ENCODE data around the gene FOXM1.

The FOXM1 gene

DNA sequence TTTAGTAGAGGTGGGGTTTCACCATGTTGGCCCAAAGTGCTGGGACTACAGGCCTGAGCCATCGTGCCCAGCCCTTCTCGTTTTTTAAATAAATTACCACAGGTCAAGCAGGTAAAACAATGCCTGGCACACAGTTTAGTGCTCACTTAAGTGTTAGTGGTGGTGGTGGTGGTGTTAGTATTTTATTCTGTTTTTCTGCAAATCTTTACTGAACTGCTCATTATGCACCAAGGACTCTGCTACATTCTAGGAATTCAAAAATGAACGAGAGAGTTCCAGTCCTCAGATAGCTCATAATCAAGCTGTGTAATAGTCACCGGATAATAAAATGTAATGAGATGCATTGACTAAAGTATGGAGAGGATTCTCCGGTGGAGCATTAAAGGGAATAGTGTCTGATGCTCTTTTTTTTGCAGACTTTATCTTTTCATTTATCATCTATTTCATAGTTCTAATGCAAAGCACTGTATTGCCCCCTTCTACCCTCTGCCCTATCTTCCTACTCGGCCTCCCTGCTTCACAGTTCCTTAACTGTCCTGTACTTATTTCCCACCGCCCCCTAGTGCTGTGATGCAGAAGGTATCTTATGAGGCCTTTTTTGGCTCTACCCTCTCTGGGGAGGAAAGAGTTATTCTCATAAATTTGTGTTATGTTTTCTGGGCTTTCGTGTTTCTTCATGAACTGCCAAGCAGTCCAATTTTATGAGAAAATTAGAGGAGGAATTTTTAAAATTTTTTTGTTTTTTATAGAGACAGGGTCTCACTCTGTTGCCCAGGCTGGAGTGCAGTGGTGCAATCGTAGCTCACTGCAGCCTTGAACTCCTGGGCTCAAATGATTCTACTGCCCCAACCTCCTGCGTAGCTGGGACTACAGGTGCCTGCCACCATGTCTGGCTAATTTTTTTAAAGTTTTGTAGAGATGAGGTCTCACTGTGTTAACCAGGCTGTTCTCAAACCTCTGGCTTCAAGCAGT, 63.5 kb downstream of the FOXM1 start:
- in situ Hi-C loops (cut with HindIII; ENCODE audit: low sequenced_read_pairs): no loop called here
- TF ChIP-seq, protein P1, sequence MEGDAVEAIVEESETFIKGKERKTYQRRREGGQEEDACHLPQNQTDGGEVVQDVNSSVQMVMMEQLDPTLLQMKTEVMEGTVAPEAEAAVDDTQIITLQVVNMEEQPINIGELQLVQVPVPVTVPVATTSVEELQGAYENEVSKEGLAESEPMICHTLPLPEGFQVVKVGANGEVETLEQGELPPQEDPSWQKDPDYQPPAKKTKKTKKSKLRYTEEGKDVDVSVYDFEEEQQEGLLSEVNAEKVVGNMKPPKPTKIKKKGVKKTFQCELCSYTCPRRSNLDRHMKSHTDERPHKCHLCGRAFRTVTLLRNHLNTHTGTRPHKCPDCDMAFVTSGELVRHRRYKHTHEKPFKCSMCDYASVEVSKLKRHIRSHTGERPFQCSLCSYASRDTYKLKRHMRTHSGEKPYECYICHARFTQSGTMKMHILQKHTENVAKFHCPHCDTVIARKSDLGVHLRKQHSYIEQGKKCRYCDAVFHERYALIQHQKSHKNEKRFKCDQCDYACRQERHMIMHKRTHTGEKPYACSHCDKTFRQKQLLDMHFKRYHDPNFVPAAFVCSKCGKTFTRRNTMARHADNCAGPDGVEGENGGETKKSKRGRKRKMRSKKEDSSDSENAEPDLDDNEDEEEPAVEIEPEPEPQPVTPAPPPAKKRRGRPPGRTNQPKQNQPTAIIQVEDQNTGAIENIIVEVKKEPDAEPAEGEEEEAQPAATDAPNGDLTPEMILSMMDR (IDR thresholded peaks at IDR 0.05; ENCODE audit: low read depth, low read length, missing control alignments): peak; percentile 84
- H3K4me3 ChIP-seq (ENCODE audit: low read depth, low read length): peak overlapping the region; percentile 82
- DNase-seq (ENCODE audit: low read depth): no peak

DNA sequence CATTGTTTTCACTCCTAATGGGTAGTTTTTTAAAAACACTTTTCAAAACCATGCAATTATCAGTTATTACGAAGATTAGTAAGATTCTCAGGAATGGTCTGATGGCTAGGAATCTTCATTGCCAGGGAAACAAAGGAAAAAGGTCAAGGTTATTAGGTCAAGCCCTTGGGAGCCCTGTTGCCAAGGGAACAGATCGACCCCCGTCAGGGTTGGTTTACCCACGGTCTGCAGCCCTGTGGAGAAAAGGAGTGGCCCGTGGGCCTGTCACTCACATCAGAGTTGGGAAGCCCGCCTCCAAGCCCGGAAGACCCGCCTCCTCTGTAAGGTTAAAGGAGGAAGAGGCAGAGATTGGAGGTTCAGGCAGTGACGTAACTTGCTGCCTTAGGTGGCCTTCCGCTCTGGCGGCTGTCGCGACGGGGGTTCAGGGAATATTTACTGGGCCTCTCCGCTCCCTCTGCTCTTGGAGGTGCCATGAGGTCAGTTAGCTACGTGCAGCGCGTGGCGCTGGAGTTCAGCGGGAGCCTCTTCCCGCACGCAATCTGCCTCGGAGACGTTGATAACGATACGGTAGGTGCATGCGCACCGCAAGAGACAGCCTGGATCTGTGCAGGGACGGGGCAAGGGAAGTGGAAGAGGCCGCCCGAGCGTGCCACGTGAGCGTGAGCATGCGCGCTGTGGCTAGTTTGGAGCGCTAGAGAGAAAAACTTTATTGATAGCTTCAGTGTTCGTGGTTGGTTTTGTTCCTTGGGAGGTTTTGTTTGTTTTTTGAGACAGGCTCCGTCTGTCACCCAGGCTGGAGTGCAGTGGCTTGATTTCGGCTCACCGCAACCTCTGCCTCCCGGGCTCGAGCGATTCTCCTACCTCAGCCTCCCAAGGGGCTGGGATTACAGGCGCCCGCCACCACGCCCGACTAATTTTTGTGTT, 64.4 kb downstream of the FOXM1 start, which contains the start of gene ITFG2:
TSS of gene ITFG2 (plus strand) at position 379 of the 924 bp plus-strand sequence. CDS start at position 472, 93 bp downstream.
- TF ChIP-seq, protein P1 (IDR thresholded peaks at IDR 0.05; ENCODE audit: low read depth, low read length, missing control alignments): no peak
- DNase-seq (ENCODE audit: low read depth): peak; percentile 95
- H3K4me3 ChIP-seq (ENCODE audit: low read depth, low read length): peak within 1 kb of the TSS; percentile 82
- in situ Hi-C loops (cut with HindIII; ENCODE audit: low sequenced_read_pairs): no loop called here

DNA sequence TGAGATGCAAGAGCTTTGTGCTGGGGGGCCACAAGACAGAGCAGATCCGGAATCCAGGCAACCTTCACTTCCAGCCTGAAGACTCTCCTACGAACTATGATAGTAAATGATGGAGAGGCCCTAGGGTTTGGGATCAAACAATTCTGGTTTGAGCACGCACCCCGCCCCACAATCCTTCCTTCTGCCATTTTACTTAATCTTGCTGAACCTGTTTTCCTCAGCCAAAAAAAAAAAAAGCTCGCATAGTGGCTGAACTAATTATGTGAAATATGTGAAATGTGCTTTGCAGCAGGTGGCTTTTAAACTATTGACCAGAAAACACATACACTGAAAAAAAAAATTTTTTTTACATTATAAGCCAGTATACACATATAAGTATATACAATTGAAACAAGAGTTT, 65.2 kb downstream of the FOXM1 start:
- in situ Hi-C loops (cut with HindIII; ENCODE audit: low sequenced_read_pairs): no loop called here
- TF ChIP-seq, protein P1 (IDR thresholded peaks at IDR 0.05; ENCODE audit: low read depth, low read length, missing control alignments): no peak
- peak overlapping the region; percentile 82 for H3K4me3 ChIP-seq (ENCODE audit: low read depth, low read length)
- no peak for DNase-seq (ENCODE audit: low read depth)
